Measurements from ENCODE around the gene RSU1.

Gene RSU1

DNA sequence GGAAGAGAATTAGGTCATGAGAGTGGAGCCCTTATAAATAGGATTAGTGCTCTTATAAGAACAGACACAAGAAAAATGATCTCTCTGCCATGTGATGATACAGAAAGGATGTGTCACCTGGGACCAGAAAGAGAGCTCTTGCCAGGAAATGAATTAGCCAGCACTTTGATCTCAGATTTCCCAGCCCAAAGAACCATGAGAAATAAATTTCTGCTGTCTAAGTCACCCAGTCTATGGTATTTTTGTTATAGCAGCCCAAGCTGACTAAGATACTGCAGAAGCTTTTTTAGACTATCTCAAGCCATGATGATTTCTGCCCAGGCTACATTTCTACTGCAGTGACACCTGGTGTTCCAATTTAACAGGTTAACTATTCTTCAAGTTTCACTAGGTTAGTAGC, 84.8 kb downstream of the RSU1 start:
- no peak for DNase-seq

DNA sequence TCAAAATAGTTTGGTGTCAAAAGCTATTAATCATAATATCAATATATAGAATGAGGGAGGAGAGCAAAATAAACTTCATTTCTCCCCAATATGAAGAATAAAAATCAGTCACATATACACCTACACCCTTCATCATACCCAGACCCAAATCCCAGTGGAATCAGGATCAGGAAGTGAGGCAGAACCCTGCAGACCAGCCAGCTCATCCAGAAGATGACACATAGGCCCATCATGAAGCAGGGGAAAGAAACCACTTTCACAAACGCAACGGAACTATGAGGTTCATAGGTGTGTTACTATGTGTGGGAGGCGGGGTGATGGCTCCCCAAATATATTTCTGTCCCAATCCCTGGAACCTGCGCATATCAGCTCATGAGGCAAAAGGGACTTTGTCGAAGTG, 89.0 kb downstream of the RSU1 start:
- DNase-seq, result no peak

DNA sequence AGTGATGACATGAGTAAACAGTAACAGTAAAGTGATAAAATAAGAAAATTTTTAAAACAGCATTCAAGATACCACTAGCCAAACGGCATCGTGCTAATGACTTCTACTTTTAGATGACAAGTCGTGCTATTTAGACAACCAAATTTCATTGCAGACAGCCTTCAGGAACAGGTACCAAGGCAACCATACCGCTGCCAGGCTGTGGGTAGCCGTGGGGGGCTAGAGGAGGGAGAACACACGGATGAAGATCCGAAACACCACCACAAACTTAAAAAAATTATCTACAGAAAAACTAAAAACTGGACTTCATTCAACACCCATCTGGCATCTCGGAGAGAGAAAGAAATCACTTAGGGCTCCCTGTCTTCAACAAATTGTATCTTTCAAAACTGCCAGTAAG, 89.6 kb downstream of the RSU1 start:
- no peak for DNase-seq

DNA sequence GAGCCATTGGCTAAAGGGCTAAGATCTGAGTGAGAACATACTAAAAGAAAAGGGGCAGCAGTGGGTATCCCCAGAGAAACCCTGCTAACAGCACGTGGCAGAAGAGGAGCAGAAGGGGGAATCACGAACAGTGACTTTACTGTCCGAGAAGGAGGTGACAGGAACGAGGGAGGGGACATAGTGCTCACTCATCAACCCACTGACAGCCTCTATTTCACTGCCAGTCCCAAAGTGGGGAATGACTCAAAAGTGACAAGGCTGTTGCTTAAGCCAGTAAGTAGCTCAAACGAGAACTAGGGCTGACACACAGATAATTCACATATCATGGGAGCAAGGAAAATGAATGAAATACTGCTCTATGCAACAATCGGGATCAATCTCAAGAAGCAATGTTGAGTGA, 92.7 kb downstream of the RSU1 start:
- no peak for DNase-seq

DNA sequence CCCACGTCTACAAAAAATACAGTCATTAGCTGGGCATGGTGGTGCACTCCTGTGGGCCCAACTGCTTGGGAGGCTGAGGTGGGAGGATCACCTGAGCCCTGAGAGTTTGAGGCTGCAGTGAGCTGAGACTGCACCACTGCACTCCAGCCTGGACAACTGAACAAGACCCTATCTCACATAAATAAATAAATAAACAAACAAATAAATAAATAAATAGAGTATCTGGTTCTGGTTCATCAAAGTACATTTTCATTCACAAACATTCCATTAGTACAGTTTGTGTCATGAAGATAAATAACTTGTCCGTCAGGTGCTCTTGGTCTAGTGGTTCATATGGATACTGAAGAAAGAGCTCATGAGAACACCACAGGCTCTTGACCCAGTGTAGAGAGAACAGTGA, 96.4 kb downstream of the RSU1 start:
- DNase-seq, result no peak

DNA sequence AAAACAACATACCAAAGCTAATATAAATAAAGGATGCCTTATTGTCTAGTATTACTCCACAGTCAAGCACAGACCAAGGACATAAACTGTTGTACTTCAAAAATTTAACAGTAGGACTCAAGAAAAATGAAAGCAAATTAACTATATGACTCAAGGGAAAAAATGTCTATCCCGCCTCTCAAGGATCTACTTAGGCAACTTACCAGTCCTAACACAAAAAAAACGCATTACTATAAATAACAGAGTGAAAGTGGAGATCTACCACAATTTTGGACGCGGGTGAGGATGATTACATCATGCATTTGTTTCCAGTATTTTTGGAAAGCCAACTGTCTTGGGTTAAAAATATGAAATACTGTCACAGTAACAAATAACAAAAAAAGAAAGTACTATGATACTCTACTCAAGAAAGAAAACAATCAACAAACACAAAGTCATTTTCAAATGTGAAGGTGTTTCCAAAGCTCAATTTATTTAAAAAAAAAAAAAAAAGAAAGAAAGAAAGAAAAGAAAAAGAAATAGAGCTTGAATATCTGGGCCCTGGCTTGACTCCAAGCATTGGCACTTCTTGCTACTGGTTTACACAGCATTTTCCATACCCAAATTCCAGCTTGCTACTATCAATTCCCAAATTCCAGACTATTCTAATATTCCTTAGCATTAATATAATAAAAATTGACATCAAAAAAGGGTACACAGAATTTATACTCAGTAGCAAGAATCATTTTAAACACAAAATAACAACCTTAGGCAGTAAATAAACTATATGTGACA, 99.4 kb downstream of the RSU1 start:
- DNase-seq, result no peak

DNA sequence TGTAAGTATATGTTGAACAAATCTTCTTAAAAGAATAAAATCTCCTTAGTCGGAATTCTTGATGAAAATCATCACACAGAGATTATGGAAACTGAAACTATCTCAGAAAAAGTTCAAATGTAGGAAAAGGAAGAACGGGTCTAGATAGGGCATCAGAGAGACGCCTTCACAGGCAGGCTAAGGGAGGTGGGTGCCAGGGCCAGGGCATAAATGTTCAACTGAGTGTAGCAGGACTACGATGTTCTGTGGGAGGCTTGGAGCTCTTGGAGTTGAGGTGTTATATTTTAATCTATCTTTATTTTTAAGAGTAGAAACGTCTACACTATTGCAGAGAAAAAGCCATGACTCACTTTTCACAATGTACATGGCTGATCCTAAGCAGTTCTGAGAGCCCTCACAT, 101.2 kb downstream of the RSU1 start:
- DNase-seq, result no peak

DNA sequence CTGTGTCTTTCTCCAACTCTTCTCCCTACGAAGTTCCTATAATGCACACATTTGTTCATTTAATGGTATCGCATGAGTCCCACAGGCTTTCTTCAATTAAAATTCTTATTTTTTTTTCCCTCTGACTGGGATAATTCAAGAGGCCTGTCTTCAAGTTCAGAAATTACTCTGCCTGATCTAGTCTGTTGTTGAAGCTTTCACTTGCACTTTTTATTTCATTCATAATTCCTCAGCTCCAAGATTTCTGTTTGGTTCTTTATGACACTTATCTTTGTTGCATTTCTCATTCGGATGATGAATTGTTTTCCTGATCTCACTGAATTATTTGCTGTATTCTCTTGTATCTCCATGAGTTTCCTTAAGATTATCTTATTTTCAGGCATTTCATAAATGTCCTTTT, 103.9 kb downstream of the RSU1 start:
- no peak for DNase-seq

DNA sequence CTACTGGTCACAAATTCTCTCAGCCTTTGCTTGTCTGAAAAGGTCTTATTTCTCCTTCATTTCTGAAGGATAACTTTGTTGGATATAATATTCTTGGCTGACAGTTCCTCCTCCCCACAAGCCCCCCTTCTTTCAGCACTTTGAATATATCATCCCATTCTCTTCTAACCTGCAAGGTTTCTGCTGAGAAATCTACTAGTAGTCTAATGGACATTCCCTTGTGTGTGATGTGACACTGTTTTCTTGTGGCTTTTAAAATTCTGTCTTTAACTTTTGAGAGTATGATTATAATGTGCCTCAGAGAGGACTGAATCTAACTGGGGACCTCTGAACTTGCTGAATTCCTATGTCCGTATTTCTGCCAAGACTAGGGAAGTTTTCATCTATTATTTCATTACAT, 104.3 kb downstream of the RSU1 start:
- DNase-seq, result no peak

DNA sequence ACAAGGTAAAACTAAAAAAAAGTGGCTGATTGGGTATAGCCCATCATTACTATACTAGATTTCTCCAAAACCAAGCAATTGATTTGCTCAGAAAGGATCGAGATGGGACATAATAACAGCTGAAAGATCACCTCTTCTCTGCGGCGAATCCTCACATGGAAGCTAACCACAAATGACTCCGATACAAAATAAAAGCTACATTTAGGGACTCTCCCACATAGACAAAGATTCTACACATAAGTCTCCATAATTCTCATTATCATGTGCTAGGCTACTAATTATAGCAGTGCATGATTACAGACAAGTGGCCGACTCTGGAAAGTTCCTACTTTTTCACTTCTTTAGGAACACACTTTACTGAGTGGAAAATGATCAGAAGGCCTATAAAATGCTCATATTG, 116.9 kb downstream of the RSU1 start:
- DNase-seq, result no peak

DNA sequence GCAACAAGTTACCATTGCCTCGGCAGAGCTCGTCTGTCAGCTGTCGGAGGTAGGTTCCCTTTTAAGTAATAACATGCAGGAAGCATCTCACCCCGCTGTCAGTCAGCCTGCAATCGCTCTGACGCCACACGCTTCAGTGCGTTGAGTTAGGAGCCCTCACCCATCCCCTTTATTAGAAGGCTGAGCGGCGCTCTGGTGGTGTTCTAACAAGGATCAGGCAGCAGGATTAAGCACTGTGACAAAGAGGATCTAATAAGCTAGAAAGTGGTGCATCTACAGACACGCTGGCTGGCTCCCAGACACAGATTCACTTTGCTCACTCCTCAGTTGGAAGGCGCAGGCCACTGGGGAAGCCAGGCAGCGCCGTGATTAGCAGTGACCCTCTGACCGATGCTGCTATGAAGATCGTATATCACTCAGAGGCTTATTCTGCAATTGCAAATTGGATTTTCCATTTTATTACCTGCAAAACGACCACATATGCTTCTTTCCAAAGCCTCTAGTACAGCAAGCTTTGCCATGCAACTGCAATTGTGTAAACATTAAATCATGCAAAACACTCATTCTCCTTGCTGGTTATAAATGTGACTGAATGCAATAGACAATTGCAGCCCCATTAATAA, 117.7 kb downstream of the RSU1 start:
- DNase-seq, result no peak

DNA sequence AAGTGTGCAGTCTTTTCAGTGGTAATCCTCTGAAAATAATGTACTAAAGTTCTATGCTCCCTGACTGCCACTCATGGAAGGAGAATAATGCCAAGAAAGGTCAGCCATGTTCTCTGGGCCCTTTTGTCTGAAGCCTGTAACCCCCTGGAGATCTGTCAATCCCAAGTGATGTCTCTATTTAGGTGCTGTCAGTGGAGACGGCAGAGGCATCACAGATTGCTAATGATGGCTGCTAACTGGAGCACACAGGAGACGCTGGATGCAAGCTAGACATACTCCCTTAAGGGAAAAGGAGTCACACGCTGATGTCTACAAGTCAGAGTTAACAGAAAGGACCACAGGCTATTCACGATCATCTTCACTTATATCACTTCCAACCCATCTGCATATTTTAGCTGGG, 118.8 kb downstream of the RSU1 start:
- no peak for DNase-seq

DNA sequence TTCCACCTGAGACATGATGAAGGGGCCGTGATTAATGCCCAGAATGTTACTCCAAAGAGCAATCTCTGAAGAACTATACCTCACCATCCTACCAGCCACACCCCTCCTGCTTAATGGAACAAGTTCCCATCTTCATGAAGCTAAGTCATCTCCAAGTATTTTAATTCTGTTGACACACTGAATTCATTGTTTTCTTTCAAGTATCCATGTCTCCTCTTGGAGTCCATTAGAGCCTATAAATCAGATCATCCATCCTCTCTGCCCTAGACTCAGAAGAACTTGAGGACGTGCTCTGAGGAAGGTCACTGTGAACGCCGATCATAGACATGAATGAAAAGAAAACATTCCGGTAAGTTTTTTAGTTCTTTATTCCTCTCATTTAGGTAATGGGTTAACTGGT, 126.8 kb downstream of the RSU1 start:
- DNase-seq, result no peak

DNA sequence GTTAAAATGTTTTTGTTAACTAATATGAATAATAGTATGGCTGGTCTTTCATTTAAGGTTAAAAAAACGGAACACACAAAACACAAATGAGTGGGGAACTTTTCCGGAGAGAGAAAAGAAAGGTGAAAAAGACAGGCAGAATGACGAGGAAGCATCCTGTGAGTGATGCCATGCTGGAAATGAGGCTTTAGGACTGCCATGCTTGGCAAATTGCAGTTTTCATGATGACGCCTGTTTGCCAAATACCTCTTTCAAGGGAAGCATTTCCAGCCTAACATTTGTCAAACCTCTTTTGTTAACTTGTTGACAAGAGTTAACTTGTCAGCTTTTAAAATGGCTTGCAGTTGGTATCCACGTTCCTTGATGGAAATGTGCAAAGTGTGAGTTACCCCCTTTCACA, 127.5 kb downstream of the RSU1 start:
- no peak for DNase-seq

DNA sequence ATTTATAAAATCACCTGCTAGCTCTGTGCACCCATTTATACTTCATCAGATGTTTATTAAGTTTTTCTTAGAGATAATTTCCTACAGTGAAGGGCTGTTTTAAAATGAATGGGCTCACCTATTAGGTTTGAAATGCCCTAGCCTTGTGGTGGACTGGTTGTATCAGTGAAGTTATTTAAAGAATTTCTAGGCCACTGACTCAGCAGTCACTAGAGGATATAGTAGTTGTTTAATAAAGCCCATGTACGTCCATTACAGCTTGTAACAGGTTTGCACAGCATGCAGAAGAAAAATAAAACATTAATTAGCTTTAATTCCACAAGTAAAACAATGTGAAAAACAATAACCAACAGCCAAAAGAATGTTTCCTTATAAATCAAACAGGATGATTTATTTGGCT, 128.0 kb downstream of the RSU1 start:
- DNase-seq, result no peak

DNA sequence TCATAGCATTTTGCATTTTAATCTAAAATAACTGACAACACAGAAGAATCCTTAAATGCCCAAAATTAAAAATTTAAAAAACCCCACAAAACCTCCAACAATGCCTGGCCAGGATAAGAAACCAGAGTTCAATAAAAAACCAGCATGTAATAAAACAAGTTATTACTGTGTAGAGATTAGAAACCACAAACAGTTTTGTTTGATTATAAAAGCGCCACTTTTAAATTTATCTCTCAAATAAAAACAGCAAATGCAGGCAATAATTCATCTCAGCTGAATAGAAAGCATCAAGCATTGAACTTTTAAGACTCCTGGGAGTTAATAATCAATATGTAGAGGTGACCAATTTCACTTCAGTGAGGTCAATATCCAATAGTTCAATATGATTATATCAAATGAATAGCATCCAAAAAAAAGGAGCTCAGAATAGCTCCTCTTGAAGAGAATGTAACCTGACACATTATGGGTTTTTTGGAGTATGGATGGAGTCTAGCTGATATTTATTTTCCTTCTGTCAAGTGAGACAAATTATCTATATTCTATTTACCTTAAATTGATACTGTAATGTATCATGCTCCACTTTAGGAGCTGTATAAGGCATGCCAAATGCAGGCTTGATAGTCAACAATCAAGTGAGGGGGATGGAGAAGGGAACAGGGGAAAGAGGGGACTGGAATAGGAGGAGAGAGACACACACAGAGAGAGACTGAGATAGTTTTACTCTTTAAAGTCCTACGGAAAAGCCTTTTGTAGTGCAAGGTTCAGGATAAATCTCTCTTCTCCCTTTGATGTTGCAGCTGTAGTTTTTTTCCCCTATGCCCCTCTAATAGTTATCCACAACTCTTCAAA, 130.9 kb downstream of the RSU1 start:
- no peak for DNase-seq

DNA sequence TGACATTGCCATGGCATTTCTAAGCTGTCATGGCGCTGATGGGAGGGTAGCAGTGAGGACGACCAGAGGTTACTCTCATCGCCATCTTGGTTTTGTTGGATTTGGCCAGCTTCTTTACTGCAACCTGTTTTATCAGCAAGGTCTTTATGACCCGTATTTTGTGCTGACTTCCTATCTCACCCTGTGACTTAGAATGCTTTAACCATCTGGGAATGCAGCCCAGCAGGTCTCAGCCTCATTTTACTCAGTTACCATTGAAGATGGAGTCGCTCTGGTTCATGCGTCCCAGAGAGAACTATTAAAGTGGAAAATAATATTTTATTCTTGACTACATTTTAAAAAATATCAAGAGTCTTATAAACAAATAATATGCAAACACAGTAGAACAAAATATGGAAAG, 131.7 kb downstream of the RSU1 start:
- DNase-seq, result no peak

DNA sequence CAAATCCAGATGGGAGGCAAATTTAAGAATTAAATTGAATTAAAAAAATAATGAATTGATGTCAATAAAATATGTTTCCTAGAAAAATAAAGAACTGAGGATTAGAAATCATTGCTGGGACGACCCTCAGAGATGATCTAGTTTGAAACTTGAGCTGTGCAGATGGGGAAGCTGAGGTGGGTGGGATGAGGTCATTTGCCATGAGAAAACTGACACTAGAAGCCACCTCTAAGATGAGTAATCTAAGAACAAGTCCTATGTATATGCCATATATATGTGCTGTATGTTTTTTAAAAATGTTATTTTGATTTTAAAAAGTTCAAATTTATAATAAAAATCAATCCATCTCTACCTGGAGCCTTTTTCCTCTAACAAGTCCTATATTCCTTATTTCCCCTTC, 135.7 kb downstream of the RSU1 start:
- DNase-seq, result no peak

DNA sequence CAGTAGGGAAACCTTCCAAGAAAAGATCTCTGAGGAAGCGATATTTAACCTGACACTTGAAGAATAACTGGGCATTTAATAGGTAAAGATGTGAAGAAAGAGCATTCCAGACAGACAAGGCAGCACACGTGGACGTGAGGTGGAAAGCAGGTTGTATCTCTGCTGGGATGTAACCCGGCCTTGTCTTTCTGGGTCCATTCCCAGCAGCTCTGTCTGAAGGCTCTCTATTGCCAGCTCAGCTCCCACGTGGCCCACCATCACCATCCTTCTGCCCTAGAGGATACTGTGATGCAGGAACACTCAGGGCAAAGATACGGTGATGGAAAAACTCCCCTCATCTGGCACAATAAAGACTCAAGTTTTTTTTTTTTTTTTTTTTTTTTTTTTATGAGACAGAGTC, 137.7 kb downstream of the RSU1 start:
- no peak for DNase-seq

DNA sequence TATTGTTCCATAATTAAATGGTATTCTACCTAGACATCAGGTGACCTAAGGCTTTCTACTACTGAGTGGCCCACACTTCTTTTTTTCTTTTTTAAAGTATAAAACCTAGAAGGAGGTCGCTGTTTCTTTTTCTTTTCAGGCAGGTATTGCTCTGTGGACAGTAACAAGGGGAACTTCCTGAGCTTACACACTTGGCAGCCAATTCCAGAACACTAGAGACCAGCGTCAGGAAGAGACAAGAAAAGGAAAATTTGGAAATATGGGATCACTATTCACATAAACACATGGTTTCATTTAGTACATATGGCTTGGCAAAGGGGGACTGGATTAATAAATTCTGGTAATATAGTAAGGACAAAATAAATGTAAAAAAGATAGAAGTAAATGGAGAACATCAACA, 141.9 kb downstream of the RSU1 start:
- no peak for DNase-seq

DNA sequence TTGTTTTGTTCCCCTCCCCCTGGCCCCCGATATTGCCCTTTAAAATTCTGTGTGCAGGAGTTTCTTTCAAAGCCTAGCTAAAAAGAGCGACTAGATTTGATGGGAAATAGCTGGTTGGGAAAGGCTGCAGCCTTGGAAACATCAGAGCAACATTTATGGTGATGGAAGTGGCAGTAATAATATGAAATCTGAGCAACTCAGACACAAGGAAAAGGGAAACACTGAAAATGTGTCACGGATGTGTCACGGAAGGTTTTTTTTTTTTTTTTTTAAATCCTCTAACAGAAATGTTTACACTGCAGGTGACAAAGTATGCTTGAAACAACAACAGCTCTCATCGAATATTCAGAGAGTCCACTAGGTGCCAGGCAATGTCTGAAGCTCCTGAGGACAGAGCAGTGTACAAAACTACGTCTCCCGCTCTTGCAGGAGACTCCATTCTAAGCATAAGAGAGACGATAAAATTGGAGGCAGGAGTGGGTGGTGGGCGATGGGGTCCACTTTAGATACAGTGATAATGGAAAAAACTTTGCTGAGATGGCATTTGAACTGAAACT, 143.0 kb downstream of the RSU1 start:
- no peak for DNase-seq

DNA sequence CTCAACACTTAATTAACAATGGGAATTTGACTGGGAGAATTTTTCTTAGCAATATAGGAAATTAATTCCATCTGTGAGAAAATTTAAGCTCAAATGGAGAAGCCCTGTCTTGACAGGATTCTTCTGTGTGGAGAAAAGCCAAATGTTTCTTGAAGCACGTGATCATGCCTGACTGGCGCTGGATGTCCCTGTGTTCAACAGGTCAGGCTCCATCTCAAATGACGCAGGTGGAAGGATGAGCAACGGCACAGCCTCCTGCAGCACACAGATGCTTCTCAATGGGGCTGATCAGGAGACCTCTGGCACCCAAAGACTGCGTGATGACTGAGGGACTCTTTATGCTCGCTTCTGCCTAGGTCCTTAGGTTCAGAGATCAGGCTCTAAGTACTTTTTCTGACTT, 143.8 kb downstream of the RSU1 start:
- no peak for DNase-seq

DNA sequence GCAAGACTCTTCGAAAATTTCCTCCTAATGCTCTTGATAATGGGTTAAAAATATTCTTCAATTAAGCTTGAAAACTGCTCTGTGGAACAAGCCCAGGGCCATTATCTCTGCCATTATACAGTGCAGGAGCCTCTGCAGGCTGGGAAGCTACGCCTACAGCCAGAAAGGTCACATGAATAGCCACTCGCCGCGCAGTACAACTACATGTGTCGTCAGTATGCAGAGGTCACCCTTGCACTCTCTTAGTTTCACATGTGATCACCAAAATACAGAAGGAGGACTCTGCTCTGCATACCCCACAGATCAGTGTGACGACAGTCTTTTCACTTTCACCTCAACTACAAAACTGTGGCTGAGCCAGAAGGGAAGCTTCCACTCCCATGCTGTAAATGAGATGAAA, 153.8 kb downstream of the RSU1 start:
- no peak for DNase-seq

DNA sequence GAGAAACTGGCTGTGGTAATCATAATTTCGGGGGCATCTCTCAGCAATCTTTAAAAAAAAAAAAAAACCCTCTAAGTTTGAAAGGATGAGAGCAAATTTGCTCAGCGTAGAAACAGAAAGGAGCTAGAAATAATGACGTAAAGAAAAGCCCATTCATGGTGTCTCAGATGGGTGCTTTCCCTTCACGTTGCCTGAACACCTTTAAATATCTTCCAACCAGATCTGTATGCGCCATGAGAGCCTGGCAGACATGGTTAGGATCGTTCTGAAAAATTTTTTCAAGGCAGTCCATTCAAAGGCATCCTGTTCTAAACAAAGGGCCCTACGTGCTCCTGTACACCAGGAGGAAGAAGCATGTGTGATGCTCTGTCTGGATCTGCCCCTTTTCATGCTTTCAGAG, 154.3 kb downstream of the RSU1 start:
- DNase-seq, result no peak

Data from stimulated activated CD4-positive, alpha-beta T cell treated with anti-CD3 and anti-CD28 coated beads, Interleukin-4, amount 100 ng/mL, for 4 hours (primary cell).